Middle frontal gyrus (tissue), 1 donor: ENCODE results near the gene CORO2B.

Experiments
- DNase-seq: peaks from one replicate; pipeline ENCODE4 v3.0.0-alpha.2; 2015; ENCODE audit warnings: low spot score; ENCODE audit errors: extremely low spot score

Gene CORO2B, protein sequence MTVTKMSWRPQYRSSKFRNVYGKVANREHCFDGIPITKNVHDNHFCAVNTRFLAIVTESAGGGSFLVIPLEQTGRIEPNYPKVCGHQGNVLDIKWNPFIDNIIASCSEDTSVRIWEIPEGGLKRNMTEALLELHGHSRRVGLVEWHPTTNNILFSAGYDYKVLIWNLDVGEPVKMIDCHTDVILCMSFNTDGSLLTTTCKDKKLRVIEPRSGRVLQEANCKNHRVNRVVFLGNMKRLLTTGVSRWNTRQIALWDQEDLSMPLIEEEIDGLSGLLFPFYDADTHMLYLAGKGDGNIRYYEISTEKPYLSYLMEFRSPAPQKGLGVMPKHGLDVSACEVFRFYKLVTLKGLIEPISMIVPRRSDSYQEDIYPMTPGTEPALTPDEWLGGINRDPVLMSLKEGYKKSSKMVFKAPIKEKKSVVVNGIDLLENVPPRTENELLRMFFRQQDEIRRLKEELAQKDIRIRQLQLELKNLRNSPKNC

DNA sequence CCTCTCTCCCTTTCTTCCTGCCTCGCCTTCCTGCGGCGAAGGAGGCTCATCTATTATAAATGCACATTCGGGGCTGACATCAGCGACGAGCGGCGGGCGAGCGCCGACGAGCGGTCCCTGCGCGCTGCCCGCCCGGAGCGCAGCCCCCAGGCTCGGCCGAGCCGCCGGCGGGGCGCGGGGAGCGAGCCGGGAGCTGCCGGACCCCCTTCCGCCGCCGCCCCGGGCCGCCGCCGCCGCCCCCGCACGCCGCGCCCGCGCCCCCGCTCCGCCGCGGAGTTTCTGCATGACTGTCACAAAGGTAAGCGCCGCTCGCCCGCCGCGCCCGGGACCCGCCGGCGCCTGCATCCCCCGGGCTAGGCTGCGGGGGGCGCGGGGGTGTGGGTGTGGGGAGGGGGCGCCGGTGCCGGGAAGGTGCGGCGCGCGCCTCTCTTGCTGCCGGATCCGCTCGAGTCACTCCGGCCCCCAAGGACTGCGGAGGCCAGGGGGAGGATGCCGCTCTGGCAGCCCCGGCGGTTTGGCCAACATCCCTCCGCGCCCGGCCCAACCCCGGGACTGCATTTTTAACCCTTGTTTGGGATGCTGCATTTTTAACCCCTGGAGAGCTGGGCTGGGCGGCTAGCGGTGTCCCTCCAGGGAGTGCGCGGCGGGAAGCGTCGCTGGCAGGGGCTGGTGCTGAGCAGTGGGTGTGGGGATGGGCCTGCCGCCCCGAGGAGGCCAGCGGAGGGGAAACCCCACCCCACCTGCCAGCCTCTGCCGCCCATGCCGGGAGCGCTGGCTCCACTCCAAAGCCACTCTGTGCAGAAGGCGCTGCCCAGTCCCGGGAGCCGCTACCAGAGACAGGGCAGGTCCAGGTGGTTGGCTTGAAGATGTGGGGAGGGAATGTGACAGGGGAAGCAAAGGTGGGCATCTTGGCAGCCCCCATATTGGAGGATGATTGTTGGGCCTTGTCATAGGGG lies at the start of gene CORO2B:
TSS of gene CORO2B (plus strand) at position 14 of the 956 bp plus-strand sequence. CDS start at position 284, 270 bp downstream.
- no peak for DNase-seq

DNA sequence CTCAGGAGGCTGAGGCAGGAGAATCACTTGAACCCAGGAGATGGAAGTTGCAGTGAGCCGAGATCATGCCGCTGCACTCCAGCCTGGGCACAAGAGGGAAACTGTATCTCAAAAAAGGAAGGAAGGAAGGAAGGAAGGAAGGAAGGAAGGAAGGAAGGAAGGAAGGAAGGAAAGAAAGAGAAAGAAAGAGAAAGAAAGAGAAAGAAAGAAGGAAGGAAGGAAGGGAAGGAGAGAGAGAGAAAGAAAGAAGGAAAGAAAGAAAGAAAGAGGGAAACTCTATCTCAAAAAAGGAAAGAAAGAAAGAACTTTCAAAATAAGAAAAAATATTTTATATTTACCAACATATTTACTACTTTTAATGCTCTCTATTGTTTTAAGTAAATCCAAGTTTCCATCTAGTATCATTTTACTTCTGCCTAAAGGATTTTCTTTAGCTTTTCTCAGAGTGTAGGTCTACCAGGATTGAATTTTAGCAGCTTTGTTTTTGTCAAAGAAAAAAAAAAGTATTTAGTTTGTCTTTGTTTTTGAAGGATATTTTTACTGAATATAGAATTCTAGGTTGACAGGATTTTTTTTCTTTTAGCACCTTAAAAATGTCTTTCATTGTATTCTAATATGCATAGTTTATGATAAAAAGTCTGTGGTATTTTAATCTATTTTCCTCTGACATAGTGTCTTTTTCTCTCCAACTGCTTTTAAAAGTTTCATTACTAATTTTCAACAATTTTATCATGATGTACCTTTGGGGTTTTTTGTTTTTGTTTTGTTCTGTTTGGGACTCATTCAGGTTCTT lies 47.2 kb upstream of the CORO2B start:
- DNase-seq: no peak

DNA sequence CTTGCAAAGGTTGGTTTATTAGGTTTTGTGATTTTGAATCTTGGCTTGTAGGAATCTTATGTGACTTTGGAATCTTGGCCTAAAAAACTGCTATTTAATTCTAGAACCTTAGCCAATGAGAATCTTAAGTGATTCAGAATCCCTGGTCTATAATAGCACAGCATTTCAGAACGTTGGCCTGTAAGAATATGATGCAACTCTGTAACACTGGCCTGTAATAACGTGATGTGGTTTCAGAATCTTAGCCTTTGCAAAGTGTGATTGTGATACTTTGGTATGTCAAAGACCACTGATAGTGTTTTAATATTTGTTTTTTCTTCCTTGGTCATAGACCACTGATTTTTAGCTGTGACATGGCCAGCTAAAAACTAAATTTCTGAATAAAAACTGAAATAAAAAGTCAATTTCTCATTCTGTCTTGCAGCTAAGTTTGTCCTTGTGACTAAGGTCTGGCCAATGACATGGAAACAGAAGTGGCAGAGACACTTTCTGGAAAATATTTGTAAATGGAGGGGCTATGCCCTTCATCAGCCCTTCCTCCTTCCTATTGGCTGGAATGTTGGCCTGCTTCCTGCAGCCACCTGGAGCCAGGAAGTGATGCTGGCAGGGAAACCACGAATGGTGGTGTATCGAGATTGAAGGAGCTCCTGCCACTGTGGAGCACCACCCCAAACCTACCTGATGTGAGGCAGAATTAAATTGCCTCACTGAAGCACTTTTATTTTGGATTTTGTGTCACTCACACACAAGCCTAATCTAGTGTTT lies 42.3 kb upstream of the CORO2B start:
- no peak for DNase-seq

DNA sequence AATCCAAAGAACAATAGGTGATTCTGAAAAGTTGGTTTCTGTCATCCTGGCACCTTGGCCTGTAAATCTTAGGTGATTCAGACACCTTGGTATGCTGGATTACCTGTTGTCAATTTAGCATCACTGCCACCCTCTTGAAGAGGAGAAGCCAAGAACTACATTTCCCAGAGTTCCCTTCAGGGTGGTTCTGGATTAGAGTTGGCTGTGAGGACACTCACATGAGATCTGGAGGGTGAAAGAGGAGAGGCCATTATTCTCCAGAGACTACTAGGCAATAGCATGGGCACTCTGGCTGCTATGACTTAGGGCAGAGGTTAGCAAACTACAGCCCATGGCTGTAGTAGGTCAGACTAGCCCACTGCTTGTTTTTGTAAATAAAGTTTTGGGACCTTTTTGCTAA lies 41.7 kb upstream of the CORO2B start:
- DNase-seq: no peak

DNA sequence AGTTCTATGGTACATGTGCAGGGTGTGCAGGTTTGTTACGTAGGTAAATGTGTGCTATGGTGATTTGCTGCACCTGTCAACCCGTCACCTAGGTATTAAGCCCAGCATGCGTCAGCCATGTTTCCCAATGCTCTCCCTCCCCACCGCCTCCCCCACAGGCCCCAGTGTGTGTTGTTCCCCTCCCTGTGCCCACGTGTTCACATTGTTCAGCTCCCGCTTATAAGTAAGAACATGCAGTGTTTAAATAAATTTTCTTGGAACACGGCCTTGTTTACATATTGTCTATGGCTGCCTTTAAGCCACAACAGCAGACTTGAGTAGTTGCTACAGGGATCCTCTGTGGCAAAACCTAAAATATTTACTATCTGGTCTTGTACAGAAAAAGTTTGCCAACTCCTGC lies 41.3 kb upstream of the CORO2B start:
- DNase-seq: no peak

DNA sequence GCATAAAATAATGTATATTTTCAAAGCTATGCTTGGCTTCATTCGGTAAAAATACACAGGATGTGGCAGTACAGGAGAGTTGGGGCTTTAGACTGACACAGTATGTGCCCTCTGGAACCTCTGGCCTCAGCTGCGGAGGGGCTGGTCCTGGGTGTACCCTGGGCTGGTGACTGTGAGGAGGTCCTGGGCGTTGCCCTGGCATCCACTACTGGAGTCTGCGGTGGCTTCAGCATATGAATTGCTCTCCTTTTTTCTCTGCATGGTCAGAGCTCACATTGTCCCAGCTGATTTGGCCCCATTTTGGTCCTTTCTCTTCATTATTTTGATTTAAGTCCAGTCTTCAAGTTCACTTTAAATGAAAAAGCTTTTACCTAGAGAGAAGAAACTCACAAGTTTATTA lies 40.5 kb upstream of the CORO2B start:
- DNase-seq: no peak

DNA sequence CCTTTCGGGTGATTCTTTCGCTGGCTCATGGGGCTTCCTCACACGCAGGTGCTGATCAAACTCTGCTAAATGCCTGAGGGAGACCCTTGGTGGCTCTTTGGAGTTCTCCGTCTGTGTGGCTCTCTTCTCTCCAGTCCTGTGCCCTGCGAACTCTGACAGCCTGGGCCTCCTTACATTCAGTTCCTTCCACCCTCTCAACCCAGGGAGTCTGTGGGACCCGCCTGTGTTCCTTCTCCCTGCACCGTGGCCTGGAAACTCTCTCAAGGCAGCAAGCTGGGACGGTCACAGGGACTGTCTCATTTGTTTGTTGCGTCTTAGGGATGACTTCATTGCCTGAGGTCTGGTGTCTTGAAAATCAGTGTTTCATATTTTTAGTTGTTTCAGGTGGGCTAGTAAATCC lies 37.0 kb upstream of the CORO2B start:
- no peak for DNase-seq

DNA sequence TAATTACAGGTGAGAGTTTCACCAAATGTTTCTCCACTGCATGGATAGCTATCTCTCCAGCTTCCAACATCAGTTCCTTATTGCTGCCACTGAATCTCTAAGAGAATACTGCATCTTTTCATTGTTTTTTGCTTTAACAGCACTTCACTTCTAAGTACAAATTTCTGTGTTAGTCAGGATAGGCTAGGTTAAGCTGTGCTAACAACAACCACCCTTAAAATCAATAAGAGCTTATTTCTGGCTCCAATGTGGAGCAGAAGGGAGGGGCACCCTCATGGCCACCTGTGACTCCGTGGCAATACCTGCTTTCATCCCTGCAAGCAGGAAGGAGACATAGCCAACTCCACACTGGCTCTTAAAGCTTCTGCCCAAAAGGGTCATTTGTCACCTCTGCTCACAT lies 36.4 kb upstream of the CORO2B start:
- DNase-seq: no peak

DNA sequence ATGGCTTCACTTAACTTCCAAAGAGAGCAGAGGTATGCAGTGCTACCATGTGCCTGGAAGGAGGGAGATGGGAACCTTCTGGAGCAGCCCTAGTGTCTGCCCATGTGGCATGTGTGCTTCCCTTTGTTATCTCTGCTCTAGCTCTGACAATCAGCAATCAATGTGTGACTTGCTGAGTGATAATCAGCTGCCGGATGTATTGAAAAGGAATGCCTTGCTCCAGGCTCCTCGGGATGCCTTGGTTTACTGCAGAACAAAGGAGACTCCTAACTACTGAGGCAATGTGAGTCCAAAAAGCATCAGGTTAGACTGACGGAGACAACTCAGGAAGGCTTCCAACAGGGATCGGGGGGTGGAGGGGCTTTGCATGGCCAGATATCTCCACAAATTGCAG lies 36.0 kb upstream of the CORO2B start:
- no peak for DNase-seq

DNA sequence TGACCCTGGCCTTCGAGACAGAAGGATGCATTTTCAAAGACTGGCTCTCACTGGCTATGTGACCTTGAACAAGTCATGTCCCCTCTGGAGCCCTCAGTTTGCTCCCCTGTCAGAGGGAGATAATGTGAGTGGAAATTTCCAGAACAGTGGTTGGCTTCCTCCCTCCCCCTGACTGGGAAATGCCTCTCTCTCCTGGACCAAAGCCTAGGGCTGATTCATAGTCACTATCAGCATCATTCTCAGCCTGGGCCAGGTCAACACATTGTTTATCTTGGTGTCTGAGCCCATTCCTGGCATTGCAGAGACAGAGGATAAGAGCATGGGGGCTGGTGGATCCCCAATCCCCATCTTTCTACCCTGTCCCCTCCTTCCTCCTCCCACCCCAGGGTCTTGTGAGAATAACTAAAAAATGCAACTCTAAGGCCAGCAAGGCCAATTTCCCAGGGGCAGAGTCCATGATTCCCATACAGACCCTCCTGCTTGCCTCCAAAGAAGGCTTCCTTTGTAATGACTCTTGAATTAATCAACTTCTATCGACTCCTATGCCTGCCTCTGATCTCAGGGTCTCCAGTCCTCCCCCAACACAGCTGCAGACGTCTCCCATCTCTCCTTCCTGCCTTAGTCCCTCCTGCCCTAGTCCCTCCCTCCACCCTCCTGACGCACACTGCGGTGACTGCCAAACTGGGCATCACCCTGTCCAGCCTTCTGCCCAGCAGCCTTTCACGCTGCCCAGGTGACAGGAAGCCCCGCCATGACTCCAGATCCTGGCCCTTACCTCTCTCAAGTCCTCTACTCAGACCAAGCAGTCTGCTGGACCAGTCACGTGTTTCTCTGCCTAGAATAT lies 35.4 kb upstream of the CORO2B start:
- DNase-seq: no peak

DNA sequence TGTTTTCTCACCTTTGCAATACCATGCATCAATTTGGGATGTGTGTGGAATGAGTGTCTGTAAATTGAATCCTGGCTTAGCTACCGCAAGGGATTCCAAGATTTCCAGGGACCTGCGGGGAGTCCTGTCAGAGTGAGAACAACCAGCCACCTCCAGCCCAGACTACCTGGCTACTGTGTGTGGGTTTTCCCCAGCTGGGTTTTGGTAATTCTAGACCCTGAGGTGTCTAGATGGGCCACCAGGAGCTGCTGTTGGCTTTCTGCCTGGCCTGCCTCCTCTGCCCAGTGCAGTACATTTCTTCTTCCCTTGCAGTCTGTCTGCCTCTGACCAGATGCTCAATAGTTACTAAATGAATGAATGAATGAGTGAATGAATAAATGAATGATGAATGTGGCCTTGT lies 32.5 kb upstream of the CORO2B start:
- DNase-seq: no peak

DNA sequence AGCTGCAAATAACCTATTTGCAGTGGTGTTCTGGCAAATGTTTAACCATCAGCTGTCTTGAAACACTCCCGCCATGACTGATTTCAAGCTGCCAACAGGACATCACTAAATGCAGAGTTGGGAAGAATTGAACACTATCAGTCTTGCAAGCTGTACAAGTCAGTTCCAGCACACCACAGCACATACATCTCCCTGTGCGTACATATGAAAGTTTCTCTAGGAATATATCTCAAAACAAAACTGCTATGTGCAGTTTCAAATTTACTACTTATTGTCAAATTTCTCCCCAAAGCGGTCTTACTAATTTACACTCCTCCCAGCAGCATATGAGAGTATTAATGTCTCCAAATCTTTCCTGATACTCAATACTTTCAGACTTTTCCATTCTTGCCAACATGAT lies 30.4 kb upstream of the CORO2B start:
- no peak for DNase-seq

DNA sequence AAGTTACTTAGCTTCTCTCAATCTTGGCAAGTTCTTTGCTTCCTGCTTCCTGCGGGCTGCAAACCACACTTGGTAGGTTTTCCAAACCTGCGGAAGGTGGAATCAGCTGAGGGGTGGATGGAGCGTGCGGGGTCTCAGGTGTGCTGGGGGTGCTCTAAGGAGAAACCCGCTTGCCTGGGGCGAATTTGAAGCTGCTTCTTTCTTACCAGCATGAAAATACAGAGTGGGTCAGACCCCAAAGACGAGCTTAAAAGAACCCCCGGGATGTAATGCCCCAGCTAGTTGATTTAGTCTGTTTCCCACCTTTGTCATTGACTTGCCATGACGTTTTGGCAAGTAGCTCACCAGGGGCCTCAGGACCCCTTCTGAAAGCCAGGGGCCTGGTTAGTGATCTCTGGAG lies 28.8 kb upstream of the CORO2B start:
- no peak for DNase-seq

DNA sequence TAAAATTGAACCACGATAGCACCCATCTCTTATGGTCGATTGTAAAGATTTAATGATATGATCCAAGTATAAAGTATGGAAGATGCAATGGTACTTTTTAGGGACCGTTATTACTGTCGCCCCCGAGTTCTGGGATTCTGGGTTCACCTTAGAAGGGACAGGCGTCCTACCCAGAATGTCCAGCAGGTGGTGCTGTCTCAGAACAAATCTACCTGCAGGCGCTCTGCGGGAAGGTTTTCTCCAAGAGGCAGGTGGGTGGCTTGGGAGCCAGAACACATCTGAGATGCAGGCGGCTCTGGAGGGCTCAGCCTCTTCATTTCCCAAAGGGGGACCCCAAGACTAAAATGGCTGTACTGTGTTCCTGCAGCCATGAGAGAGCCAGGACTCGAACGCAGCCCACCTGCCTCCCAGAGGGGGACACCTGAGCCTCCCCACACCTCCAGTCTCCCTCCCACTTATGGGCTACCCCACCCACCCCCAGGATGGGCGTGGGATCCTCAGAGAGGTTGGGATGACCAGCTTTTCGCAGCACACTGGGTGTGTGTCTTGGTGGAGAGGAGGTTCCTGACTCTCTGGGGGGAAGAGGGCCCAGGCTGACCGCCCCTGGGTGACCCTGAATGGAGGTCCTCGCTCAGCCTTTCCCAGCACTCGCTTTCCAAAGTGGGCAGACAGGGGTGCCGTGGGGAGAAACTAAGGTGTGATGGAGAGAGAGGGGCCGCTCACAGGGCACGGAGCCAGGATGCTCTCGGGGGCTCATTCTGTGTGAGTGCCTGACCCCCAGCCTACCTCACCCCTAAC lies 28.1 kb upstream of the CORO2B start:
- peak; percentile 66 for DNase-seq

DNA sequence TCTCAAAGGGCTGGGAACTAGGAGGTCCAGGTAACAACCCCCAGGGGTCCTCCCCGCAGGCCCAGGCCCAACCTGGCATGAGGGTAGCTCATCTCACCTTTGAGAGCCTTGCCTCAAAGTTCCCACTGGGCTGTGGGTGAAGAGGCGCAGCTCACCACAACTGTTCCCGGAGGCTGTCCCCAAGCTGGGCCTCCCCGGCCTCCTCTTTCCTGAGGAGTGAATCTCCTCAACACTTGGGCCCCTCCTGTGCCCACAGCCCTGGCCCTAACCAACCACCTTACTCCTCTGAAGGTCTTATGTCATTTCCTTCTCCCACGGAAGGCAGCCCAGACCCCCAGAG lies 27.5 kb upstream of the CORO2B start:
- no peak for DNase-seq

DNA sequence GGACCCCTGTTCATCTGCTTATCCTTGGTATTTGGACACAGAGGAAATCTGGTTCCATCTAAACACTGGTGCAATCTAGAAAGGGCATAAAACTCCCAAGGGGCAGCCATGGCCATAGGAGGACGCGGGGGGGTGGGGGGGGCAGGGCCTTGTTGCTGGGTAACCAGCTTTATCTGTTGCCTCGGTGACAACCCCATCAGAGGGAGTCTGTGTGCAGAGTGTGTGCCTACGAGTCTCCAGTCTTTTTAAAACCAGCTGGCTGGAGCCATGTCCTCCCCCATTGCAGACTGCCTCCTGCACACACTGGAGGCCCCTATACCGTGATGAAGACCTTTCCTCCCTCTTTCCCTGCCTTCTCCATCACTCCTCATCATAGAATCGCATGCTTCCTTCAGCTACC lies 26.4 kb upstream of the CORO2B start:
- no peak for DNase-seq

DNA sequence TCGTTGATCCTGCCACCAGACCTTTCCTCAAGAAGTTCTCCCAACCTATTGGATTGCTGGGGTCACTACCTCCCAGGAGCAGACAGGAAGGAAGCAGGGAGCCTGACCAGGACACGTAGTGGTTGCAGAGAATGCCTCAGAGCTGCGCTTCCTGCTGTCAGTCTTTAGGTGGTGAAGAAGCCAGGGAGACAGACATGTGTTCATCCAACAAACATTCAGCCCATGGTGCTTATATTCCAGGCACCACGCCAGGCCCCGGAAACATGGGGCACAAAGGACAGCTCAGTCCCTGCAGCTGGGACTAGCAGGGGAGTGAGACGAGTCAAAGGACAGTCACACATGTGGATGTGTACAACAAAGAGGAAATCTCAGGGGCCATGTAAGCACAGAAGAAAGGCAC lies 26.0 kb upstream of the CORO2B start:
- DNase-seq: no peak

DNA sequence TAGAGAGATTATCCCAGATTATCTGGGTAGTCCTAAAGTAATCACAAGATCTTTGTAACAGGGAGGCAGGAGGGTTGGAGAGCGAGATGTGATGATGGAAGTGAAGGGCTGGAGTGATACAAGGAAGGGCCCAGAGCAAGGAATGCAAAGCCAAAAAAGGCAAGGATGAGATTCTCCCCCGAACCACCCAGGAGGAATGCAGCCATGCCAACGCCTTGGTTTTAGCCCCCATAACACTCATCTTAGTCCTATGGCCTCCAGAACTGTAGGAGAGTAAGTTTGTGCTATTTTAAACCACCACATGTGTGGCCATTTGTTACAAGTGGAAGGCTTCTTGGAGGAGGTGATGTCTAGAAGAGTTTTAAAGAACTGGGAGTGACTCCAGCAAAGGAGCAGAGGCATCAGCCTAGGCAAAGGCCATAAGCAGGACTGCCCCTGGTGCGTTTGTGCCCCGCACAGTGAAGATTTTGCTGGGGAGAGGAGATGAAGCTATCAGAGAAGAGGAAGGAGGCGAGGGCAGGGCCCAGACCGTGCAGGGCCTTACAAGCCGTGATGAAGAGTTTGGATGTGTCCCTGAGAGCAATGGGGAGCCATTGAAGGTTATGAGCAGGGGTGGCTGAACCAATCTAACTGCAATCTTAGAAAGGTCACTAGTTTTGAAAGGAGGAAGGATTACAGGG lies 25.3 kb upstream of the CORO2B start:
- no peak for DNase-seq
